ENCODE results near the gene SPINT3.

- TF ChIP-seq NFIC (IDR thresholded peaks at IDR 0.05) = no peak
- TF ChIP-seq EGR1 (IDR thresholded peaks at IDR 0.05) = no peak
- no peak for TF ChIP-seq REST (IDR thresholded peaks at IDR 0.05; ENCODE audit: low read depth)
- TF ChIP-seq YY1 (IDR thresholded peaks at IDR 0.05; ENCODE audit: low read depth) = no peak
- TF ChIP-seq RAD21 (IDR thresholded peaks at IDR 0.05; ENCODE audit: low read depth) = no peak
- TF ChIP-seq FOXM1 (IDR thresholded peaks at IDR 0.05; ENCODE audit: borderline replicate concordance, low read depth) = no peak
- TF ChIP-seq TEAD4 (IDR thresholded peaks at IDR 0.05) = no peak
- TF ChIP-seq, protein P1, sequence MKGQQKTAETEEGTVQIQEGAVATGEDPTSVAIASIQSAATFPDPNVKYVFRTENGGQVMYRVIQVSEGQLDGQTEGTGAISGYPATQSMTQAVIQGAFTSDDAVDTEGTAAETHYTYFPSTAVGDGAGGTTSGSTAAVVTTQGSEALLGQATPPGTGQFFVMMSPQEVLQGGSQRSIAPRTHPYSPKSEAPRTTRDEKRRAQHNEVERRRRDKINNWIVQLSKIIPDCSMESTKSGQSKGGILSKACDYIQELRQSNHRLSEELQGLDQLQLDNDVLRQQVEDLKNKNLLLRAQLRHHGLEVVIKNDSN (IDR thresholded peaks at IDR 0.05) = no peak
- TF ChIP-seq EP300 (IDR thresholded peaks at IDR 0.05; ENCODE audit: borderline replicate concordance) = no peak
- no peak for TF ChIP-seq CREB1 (IDR thresholded peaks at IDR 0.05; ENCODE audit: low read depth)
- TF ChIP-seq, protein P2, sequence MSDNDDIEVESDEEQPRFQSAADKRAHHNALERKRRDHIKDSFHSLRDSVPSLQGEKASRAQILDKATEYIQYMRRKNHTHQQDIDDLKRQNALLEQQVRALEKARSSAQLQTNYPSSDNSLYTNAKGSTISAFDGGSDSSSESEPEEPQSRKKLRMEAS (IDR thresholded peaks at IDR 0.05) = no peak
- TF ChIP-seq TAF1 (IDR thresholded peaks at IDR 0.05; ENCODE audit: low read depth) = no peak
- no peak for TF ChIP-seq CEBPB (IDR thresholded peaks at IDR 0.05)
- TF ChIP-seq TCF12 (IDR thresholded peaks at IDR 0.05; ENCODE audit: low read depth) = no peak
Measured at GRCh38 chr20:45467861-45468260, 47.6 kb downstream of the SPINT3 start.

All from Ishikawa (cell line).